GM19452 (cell line): ENCODE measurements around the gene S100P.

ENCODE experiments used
- ATAC-seq: cut with Tn5 transposase; IDR thresholded peaks from one replicate; pipeline ENCODE4 v1.9.1; 2021; ENCODE audit not compliant: unreplicated experiment

Gene S100P

DNA sequence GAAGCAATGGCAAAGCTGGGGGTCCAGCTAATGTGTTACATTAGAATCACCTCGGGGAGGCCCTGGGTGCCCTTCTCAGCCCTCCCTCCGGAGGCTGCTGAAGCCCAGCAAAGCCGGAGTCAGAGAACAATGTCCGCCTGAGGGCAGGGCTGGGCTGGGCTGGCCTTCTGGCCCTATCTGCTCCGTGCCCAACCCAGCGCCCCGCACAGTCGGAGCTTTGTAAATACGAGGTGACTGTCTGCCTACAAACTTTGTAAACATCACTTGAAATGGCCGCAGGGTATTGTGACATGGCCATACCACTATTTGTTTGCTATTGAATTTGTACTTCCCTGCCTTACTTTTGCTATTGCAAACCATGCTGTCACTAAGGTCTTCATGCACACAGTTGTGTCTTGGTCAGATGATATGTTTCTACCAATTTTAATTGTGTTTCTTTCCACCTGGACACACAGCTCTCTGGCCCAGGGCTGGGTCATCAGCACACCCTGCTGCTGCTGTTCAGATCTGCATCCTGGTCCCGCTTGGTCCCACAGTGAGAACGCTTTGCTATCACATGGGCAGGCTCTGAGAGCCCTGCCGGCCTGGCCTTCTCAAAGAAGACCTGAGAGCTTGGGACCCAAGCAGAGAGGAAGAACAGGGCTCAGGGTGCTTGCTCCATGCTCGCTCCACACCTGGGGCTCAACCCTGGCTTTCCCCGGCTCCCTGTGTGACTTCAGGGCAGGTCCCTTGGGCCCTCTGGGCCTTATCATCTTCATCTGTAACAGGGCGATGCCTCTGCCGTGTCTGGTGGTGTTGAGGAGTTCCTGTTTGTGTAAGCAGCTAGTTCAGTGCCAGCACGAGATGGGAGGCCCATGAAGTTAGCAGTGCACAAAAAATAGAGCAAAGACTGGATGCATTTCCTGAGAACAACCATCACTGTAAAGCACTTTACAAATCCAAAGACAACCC is 2.3 kb downstream of the S100P start:
- no peak for ATAC-seq

DNA sequence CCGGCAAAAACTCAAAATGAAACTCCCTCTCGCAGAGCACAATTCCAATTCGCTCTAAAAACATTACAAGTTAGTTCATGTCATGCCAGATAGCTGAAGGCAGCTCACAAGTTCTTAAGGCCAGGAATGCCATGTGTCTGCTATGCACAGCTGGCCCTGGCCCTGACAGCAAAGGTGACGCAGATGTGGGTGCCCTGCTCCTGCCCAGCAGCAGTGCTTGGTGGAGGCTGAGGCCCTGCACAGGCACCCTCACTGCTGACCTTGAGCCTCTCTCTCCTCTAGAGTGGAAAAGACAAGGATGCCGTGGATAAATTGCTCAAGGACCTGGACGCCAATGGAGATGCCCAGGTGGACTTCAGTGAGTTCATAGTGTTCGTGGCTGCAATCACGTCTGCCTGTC is 2.9 kb downstream of the S100P start:
- ATAC-seq = no peak

GRCh38 chr4:6697131-6697530 is 3.5 kb downstream of the S100P start:
- no peak for ATAC-seq

GRCh38 chr4:6699388-6699787 is 5.7 kb downstream of the S100P start:
- ATAC-seq = no peak

DNA sequence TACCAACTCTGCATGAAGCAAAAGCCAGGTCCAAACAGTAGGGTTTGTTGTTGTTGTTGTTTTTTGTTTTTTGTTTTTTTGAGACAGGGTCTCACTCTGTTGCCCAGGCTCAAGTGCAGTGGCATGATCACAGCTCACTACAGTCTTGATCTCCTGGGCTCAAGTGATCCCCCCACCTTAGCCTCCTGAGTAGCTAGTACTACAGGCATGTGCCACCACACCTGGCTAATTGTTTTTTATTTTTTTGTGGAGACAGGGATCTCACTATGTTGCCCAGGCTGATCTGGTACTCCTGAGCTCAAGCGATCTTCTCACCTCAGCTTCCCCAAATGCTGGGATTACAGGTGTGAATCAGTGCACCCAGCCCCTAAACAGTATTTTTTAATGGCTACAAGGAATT is 6.2 kb downstream of the S100P start:
- ATAC-seq = no peak

DNA sequence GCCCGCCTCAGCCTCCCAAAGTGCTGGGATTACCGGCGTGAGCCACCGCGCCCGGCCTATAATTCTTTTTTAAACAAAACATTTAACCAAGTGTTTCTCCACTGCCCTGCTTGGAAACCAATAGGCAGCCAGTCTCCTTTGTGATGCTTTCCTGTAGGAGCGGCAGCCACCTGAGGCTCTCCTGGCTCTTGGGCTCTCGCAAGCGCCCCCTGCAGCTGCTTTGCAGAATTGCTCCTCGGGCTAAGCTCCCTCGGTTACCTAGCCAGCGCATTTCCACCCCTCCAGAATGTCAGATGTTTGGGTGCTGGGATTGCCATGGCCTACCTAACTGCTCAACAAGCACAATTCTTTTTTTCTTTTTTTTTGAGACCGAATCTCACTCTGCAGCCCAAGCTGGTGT is 7.7 kb downstream of the S100P start:
- no peak for ATAC-seq

DNA sequence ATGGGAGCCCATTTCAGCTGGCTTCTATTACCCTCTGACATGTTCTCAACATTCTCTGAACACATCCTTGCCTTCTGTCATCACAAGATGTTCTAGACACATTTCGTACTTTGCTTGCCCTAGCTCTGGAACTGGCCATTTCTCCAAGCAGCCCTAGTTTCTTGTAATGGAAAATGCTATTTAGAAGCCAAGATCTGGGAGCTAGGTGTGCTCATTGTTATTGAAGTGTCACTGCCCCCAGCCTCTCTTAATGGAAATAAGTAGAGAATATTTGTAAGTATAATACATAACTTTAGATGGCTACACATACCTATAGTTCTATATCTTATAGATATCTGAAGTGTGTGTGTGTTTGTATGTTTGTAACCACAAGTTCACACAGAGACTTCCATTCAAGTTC is 9.1 kb downstream of the S100P start:
- ATAC-seq = no peak

DNA sequence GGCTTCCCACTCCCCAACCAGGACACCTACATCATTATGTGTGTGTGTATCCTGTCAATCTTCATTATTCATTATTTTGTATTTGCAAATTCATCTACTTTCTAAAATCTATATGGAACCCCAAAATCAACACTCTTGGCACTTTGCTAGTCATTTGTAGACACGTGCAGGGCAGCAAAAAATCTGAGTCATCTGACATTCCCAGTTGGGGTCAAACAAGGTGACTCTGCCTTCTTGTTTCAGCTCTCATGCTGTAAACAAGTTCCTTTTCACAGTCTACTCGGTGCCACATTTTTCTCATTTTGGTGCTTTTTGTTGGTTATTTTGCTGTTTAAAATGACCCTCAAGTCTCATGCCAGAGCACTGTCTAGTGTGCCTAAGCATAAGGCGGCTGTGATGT is 10.1 kb downstream of the S100P start:
- no peak for ATAC-seq

- ATAC-seq = no peak
These were observed 12.0 kb downstream of the S100P start for GRCh38 chr4:6705646-6706045.

DNA sequence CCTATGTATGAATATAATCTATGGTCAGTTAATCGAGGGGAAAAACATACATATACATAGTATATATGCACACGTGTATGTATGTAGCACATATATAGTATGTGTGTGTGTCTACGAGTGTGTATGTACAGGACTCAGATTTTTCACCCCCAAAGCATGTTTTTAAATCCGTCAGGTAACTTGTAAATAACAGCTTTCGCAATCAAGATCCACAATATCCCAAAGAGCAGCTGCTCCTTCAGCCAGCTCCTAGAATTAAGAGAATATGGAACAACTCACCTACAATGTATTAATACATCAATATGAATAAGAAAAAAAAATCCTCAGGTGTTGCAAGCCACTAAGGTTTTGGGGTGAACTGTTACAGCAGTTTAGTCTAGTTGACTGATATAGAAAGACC is 12.5 kb downstream of the S100P start:
- no peak for ATAC-seq

DNA sequence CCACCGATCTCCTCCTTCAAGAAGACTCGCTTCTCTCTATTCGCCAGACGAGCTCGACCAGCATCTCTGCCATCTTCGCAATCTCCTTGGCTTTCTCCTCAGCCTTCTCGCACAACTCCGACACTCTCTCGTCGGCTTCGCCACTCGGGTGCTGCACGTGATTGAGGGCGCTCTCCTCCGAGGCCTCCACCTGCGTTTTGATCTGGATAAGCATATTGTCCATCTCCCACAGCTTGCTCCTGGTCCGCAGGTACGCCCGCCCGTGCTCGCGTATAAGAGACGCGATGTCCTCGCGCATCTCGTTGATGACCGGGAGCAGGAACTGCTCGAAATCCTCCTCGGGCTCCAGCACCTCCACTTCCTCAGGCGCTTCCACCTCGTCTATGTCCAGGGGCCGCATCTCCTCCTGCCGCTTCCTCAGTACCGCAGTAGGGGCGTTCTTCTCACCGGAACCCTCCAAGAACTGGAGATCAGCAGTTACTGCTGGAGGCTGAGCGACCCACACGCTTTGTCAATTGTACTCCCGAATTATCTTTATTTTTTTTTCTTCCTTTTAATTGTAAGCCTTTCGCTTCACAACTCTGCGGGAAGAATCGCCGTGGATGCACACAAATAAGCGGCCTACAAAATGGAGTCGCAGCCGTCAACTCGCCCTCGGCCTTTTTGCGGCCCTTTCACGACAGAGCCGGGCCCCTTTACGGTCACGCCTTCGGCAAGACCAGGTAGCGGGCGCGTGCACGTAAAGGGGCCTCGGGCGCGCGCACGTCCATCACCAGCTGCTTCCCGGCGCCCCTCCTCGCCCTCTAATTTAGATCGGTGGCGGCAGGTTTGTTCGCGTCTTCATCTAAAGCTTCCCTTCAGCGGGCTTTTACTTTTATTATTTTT is 15.8 kb downstream of the S100P start, which contains the start of gene MRFAP1L1:
TSS of gene MRFAP1L1 (minus strand) at position 636 of the 885 bp plus-strand sequence. CDS start at position 400, 236 bp downstream.
- peak; percentile 66 for ATAC-seq

DNA sequence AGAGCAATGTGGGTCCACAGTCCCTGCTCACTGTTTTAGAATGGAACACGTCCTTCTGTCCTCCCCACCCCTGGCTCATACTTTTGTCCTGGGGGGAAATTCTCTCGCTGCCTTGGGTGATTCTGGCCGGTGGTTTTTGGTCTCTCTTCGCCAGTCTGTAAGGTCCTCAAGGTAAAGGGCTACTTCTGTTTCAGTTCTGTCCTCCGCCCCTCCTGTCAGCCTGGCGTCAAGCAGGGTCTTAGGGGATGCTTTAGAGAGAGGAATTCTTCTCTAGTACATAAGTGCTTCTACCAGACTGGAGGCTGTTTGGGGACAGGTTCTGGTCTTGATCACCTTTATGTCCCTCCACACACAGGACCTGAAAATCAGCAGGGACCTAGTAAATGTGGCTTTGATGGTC is 16.6 kb downstream of the S100P start:
- peak; percentile 5 for ATAC-seq

DNA sequence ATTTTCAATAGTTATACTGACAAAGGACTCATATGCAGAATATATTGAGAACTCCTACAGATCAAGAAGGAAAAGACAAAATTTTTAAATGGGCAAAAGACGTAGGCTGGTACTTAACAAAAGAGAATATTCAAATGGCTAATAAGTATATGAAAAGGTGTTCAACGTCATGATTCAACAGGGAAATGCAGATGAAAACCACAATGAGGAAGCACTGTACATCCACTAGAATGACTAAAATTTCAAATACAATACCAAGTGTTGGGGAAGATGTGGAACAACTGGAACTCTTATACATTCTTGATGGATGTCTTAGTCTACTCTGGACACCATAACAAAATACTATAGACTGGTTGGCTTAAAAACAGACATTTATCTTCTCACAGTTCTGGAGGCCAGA is 17.3 kb downstream of the S100P start:
- ATAC-seq = no peak

- ATAC-seq = no peak
These were observed 21.3 kb downstream of the S100P start for GRCh38 chr4:6714954-6715353.

GRCh38 chr4:6715704-6716017 is 22.0 kb downstream of the S100P start:
- no peak for ATAC-seq

DNA sequence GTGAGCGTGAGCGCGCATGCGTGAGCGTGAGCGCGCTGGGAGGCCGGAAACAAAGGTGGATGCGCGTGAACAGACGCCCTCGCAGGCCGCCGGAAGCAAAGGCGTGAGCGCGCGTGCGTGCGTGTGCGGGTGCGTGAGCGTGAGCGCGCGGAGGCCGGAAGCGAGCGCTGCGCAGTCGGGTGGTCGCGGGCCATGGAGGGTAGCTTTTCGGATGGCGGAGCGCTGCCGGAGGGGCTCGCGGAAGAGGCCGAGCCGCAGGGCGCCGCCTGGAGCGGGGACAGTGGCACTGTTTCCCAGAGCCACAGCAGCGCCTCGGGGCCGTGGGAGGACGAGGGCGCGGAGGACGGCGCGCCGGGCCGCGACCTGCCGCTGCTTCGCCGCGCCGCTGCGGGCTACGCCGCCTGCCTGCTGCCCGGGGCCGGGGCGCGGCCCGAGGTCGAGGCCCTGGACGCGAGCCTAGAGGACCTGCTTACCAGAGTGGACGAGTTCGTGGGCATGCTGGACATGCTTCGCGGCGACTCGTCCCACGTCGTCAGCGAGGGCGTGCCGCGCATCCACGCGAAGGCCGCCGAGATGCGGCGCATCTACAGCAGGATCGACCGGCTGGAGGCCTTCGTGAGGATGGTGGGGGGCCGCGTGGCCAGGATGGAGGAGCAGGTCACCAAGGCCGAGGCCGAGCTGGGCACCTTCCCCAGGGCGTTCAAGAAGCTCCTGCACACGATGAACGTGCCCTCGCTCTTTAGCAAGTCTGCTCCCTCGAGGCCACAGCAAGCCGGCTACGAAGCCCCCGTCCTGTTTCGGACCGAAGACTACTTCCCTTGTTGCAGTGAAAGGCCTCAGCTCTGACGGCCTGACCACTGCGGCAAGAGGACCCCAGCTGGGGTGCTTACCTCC is 22.6 kb downstream of the S100P start, which contains the start of gene BLOC1S4:
TSS of gene BLOC1S4 (plus strand) at position 157 of the 894 bp plus-strand sequence. CDS start at position 193, 36 bp downstream.
- peak; percentile 81 for ATAC-seq

DNA sequence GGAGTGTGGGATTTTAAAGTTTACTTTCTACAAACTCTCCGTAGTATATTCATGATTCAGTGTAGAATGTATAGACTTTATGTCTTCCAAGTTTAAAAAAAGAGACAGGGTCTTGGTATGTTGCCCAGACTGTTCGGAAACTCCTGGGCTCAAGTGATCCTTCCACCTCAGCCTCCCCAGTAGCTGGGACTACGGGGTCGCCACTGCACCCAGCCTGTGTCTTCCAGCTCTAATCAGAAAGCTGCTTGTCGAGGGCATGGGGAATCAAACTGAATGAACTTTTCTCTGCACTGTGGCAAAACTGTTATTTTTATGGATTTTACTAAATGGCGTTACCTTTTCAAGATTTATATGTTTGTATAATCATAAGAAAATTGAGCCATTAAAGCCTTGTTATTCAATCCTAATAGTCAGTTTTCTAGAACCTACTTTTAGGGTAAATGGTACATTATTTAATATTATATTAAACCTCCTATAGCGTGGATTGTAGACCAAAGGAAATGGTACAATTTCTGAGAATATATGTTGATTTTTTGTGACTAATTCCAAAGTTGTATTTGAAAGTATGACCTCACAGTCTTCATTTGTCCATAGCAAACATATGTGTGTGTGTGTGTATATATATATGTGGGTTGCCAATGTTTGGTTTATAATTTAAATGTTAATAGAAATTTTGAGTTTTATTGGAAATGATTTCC is 23.4 kb downstream of the S100P start:
- no peak for ATAC-seq

DNA sequence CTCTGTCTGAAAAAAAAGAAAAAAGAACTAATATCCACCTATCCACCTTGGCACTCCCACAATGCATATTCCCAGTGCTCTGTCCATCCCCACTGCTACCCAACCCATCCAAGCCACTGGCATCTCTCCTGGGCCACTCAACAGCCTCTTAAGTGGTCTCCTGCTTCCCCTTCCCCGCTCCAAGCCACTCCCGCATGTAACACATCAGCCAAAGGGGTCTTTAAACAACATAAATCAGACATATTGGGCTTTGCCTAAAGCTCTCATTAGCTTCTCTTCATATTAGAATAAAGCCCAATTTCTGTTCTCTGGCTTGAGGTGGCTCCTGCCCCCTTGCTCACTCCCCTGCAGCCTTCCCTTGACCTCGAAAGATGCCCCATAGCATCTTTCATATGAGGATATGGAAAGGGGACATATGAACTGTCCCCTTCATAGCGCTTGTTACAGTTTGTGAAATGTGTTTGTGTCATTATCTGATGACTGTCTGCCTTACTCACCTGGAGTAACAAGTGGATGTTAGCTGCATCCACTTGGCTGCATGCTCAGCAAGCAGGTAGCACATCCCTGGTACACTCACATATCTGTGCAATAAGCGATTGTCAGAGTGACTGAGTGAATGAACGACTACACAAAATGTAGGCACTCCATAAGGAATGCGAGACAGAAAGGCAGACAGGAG is 25.4 kb downstream of the S100P start:
- ATAC-seq = no peak

- ATAC-seq = no peak
These were observed 26.0 kb downstream of the S100P start for GRCh38 chr4:6719611-6720179.
